ENCODE results near the gene LDB2.

GRCh38 chr4:16603178-16603577 is 295.3 kb downstream of the LDB2 start:
- TF ChIP-seq CTCF (conservative IDR thresholded peaks at IDR 0.05 in 1 of 2, IDR thresholded peaks at IDR 0.05 in 1 of 2; ENCODE audit: low read depth in 1 of 2, low read length in 2 of 2) (no peak), EZH2 (IDR thresholded peaks at IDR 0.05; ENCODE audit: low read length, missing control alignments) (no peak)
